Mesenchymal stem cell (in vitro differentiated cells and primary cell): ENCODE data around the gene POT1.

Source experiments
- DNase-seq: peaks from one replicate; pipeline ENCODE4 v3.0.0-alpha.2; 2013
- H2AFZ ChIP-seq: one replicate; pipeline ENCODE4 v1.6.1; 2013; ENCODE audit warnings: low read depth, mild to moderate bottlenecking, control low read depth, inconsistent platforms, low read length, moderate library complexity
- H2AK5ac ChIP-seq: 2 replicates; pipeline ENCODE4 v1.6.1; 2013; ENCODE audit warnings: low read length, moderate library complexity, mild to moderate bottlenecking, inconsistent platforms; ENCODE audit not compliant: severe bottlenecking
- H2BK120ac ChIP-seq: one replicate; pipeline ENCODE4 v1.6.1; 2013; ENCODE audit warnings: low read depth, mild to moderate bottlenecking, inconsistent platforms, low read length, moderate library complexity
- H2BK12ac ChIP-seq, 2 experiments: one replicate each; pipeline ENCODE4 v1.6.1; 2013; ENCODE audit warnings: inconsistent platforms in 2 of 2, low read length in 2 of 2, mild to moderate bottlenecking in 2 of 2, moderate library complexity in 2 of 2, control low read depth in 1 of 2
- H2BK15ac ChIP-seq: one replicate; pipeline ENCODE4 v1.6.1; 2013; ENCODE audit warnings: mild to moderate bottlenecking, low read depth, inconsistent platforms; ENCODE audit not compliant: poor library complexity, severe bottlenecking
- H2BK5ac ChIP-seq: 2 replicates; pipeline ENCODE4 v1.6.1; 2013; ENCODE audit warnings: low read depth, mild to moderate bottlenecking, low read length, control low read depth, inconsistent platforms; ENCODE audit not compliant: poor library complexity, severe bottlenecking
- H3K14ac ChIP-seq, 2 experiments: one replicate each; pipeline ENCODE4 v1.6.1; 2013; ENCODE audit warnings: inconsistent platforms in 2 of 2, low read length in 2 of 2, control low read depth in 1 of 2, mild to moderate bottlenecking in 1 of 2, moderate library complexity in 1 of 2
- H3K18ac ChIP-seq, 2 experiments: one replicate each; pipeline ENCODE4 v1.6.1; 2013; ENCODE audit warnings: inconsistent platforms in 2 of 2, low read length in 2 of 2, control low read depth in 1 of 2, low read depth in 1 of 2, mild to moderate bottlenecking in 1 of 2
- H3K23ac ChIP-seq, 2 experiments: one replicate each; pipeline ENCODE4 v1.6.1; 2013; ENCODE audit warnings: inconsistent platforms in 2 of 2, low read length in 2 of 2, mild to moderate bottlenecking in 2 of 2, moderate library complexity in 2 of 2, control low read depth in 1 of 2
- H3K27ac ChIP-seq: 2 replicates; pipeline ENCODE4 v1.5.1; 2013; ENCODE audit warnings: mild to moderate bottlenecking, moderate library complexity, low read length, control low read depth, inconsistent platforms; ENCODE audit not compliant: poor library complexity, severe bottlenecking
- H3K27me3 ChIP-seq, 2 experiments: 2 replicates each; pipeline versions ENCODE4 v1.6.1 to v1.7.0; 2013; ENCODE audit warnings: low read length in 2 of 2, mild to moderate bottlenecking in 2 of 2, moderate library complexity in 2 of 2, control low read depth in 1 of 2, inconsistent platforms in 1 of 2; ENCODE audit not compliant: control insufficient read depth in 1 of 2, insufficient read depth in 1 of 2
- H3K36me3 ChIP-seq, 2 experiments: 2 replicates each; pipeline versions ENCODE4 v1.6.1 to v1.7.0; 2013; ENCODE audit warnings: low read length in 2 of 2, control low read depth in 1 of 2, inconsistent platforms in 1 of 2, low read depth in 1 of 2, mild to moderate bottlenecking in 1 of 2; ENCODE audit not compliant: insufficient read depth in 2 of 2, control insufficient read depth in 1 of 2
- H3K4ac ChIP-seq, 2 experiments: one replicate each; pipeline ENCODE4 v1.6.1; 2013; ENCODE audit warnings: inconsistent platforms in 2 of 2, low read length in 2 of 2, mild to moderate bottlenecking in 2 of 2, moderate library complexity in 2 of 2, control low read depth in 1 of 2, low read depth in 1 of 2
- H3K4me1 ChIP-seq: 2 replicates; pipeline ENCODE4 v1.6.1; 2013; ENCODE audit warnings: low read depth, low read length, control low read depth; ENCODE audit not compliant: control insufficient read depth, insufficient read depth
- H3K4me2 ChIP-seq: 2 replicates; pipeline ENCODE4 v1.6.1; 2013; ENCODE audit warnings: low read length, mild to moderate bottlenecking, inconsistent platforms; ENCODE audit not compliant: poor library complexity, severe bottlenecking
- H3K4me3 ChIP-seq, 2 experiments: 2 replicates each; pipeline versions ENCODE4 v1.5.1 to v1.7.0; 2013; ENCODE audit warnings: low read length in 2 of 2, mild to moderate bottlenecking in 2 of 2, control low read depth in 1 of 2, low read depth in 1 of 2; ENCODE audit not compliant: insufficient read depth in 1 of 2
- H3K79me1 ChIP-seq: replicated peaks from 2 replicates; pipeline ENCODE4 v1.6.1; 2013; ENCODE audit warnings: mild to moderate bottlenecking, control low read depth, low read length, inconsistent platforms; ENCODE audit not compliant: poor library complexity, severe bottlenecking
- H3K9ac ChIP-seq: 2 replicates; pipeline ENCODE4 v1.7.0; 2013; ENCODE audit warnings: mild to moderate bottlenecking, low read length, moderate library complexity
- H3K9me3 ChIP-seq: 2 replicates; pipeline ENCODE4 v1.7.0; 2013; ENCODE audit warnings: mild to moderate bottlenecking, low read length; ENCODE audit not compliant: control insufficient read depth
- H4K8ac ChIP-seq: one replicate; pipeline ENCODE4 v1.6.1; 2013; ENCODE audit warnings: inconsistent platforms, mild to moderate bottlenecking, low read length, moderate library complexity
- H4K91ac ChIP-seq: one replicate; pipeline ENCODE4 v1.6.1; 2013; ENCODE audit warnings: mild to moderate bottlenecking, low read length, inconsistent platforms
- WGBS: methylation state at CpG from one replicate; pipeline ENCODE4 v1.1.7; 2013; ENCODE audit warnings: mixed read lengths; 5-methylcytosine and 5-hydroxymethylcytosine counted together

The POT1 gene

DNA sequence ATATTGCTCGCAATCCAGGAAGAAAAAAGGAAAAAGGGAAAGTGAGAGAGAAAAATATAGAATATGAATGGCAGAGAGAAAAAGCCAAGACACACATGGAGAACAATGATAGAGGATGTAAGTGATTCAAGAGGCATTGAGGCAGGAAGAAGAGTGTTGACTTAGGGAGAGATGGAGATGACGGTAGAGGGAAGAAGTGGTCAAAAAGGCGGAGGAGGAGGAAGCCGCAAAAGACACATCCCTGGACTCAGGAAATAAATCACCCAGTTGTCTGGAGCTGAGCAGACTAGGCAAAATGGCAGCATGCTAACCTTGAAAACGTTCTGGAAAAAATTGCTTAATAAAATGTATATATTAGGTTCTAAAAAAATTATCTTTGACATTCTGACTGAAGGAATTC is 146.4 kb downstream of the POT1 start:
- H2AK5ac ChIP-seq, result no peak overlapping the region
- WGBS, result 89% methylated on average over 4 of the region's 5 CpGs
- H3K4ac ChIP-seq, result no peak overlapping the region
- H3K9ac ChIP-seq, result no peak overlapping the region
- no peak overlapping the region for H2BK12ac ChIP-seq
- no peak overlapping the region for H2AFZ ChIP-seq
- H2BK15ac ChIP-seq, result no peak overlapping the region
- H3K14ac ChIP-seq, result no peak overlapping the region
- no peak overlapping the region for H4K8ac ChIP-seq
- no peak overlapping the region for H3K4me2 ChIP-seq
- H3K4me1 ChIP-seq, result peaks cover 4% of the 10 kb centered on the region
- H3K23ac ChIP-seq, result no peak overlapping the region
- no peaks in the 10 kb centered on the region for H3K79me1 ChIP-seq
- no peak overlapping the region for H3K27ac ChIP-seq
- H3K18ac ChIP-seq, result no peak overlapping the region
- H3K9me3 ChIP-seq, result no peaks in the 10 kb centered on the region
- no peak overlapping the region for H3K4me3 ChIP-seq
- DNase-seq, result no peak
- no peak overlapping the region for H2BK5ac ChIP-seq
- no peak overlapping the region for H4K91ac ChIP-seq
- H3K36me3 ChIP-seq, result no peaks in the 10 kb centered on the region
- no peak overlapping the region for H2BK120ac ChIP-seq
- no peaks in the 10 kb centered on the region for H3K27me3 ChIP-seq

GRCh38 chr7:124781907-124782734 is 147.5 kb downstream of the POT1 start:
- H4K91ac ChIP-seq, result no peak overlapping the region
- peak overlapping the region; percentile 13 for H3K27ac ChIP-seq
- no peak overlapping the region for H3K9ac ChIP-seq
- H3K27me3 ChIP-seq, result no peaks in the 10 kb centered on the region
- H2BK12ac ChIP-seq, result peak overlapping the region in 1 of 2 experiments; percentile 15
- H3K4ac ChIP-seq, result peak overlapping the region in 1 of 2 experiments; percentile 57
- H2BK15ac ChIP-seq, result peak overlapping the region; percentile 54
- H3K4me2 ChIP-seq, result no peak overlapping the region
- no peak overlapping the region for H3K23ac ChIP-seq
- no peak overlapping the region for H3K14ac ChIP-seq
- H3K79me1 ChIP-seq, result no peaks in the 10 kb centered on the region
- WGBS, result 61% methylated on average over 9 of the region's 12 CpGs
- H3K4me1 ChIP-seq, result peaks cover 6% of the 10 kb centered on the region
- DNase-seq, result peak; percentile 45
- peak overlapping the region; percentile 16 to 37 for H3K18ac ChIP-seq
- no peak overlapping the region for H3K4me3 ChIP-seq
- H2BK120ac ChIP-seq, result no peak overlapping the region
- peak overlapping the region; percentile 32 for H2AK5ac ChIP-seq
- peak overlapping the region; percentile 45 for H4K8ac ChIP-seq
- H3K9me3 ChIP-seq, result no peaks in the 10 kb centered on the region
- no peak overlapping the region for H2AFZ ChIP-seq
- no peak overlapping the region for H2BK5ac ChIP-seq
- H3K36me3 ChIP-seq, result no peaks in the 10 kb centered on the region

DNA sequence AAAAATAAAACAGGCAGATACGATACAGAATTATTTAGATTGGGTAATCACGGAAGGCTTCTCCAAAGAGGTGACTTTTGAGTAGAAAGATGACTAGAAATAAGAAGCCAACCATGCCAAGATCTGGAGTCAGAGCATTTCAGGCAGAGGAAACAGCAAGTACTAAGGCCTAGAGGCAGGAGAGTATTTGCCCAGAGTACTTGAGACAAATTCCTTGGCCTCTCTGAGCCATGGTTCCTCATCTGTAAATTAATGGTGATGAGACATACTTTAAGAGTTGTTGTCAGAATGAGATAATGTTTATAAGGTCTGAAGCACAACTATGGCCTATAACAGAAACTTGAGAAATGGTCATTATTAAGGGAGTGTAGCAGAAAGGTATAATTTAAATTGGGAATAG is 148.2 kb downstream of the POT1 start:
- Histone ChIP-seq H3K79me1 (no peaks in the 10 kb centered on the region), H3K27me3 (no peaks in the 10 kb centered on the region), H3K36me3 (no peaks in the 10 kb centered on the region), H2AFZ (no peak overlapping the region), H4K8ac (no peak overlapping the region), H2BK120ac (no peak overlapping the region), H3K9me3 (no peaks in the 10 kb centered on the region), H3K4ac (no peak overlapping the region), H3K23ac (no peak overlapping the region), H2BK15ac (no peak overlapping the region), H4K91ac (no peak overlapping the region), H3K9ac (no peak overlapping the region), H3K27ac (no peak overlapping the region), H2BK5ac (no peak overlapping the region), H3K4me1 (peaks cover 6% of the 10 kb centered on the region), H3K4me3 (no peak overlapping the region), H3K14ac (no peak overlapping the region), H2BK12ac (no peak overlapping the region), H3K4me2 (no peak overlapping the region), H3K18ac (no peak overlapping the region), H2AK5ac (no peak overlapping the region)
- DNase-seq, result peak; percentile 53
- 94% methylated on average over 2 of the region's 2 CpGs for WGBS

DNA sequence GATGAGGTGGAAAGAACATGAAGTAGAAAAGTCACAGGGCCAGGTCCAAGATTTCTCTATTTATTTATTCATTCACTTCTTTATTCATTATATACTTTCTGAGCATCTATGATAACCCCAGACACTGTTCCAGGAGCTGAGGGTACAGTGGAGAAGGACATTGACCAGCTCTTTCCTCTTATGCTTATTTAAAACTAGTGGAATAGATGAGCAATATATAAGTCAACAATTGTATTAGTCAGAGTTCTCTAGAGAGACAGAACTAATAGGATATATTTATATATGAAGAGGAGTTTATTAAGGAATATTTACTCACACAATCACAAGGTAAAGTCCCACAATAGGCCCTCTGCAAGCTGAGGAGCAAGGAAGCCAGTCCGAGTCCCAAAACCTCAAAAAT is 149.0 kb downstream of the POT1 start:
- no peak overlapping the region for H2BK12ac ChIP-seq

More for the DNA sequence above, 149.0 kb downstream of the POT1 start:
- Histone ChIP-seq H3K9me3 (no peaks in the 10 kb centered on the region), H2AK5ac (no peak overlapping the region), H3K4me1 (peaks cover 6% of the 10 kb centered on the region), H3K36me3 (no peaks in the 10 kb centered on the region), H3K27ac (no peak overlapping the region), H2BK5ac (no peak overlapping the region), H3K4me3 (no peak overlapping the region), H3K23ac (no peak overlapping the region), H3K14ac (no peak overlapping the region), H3K4me2 (no peak overlapping the region), H3K79me1 (no peaks in the 10 kb centered on the region), H4K8ac (no peak overlapping the region), H2BK120ac (no peak overlapping the region), H2BK15ac (no peak overlapping the region), H3K4ac (no peak overlapping the region), H2AFZ (no peak overlapping the region), H3K18ac (no peak overlapping the region), H4K91ac (no peak overlapping the region), H3K9ac (no peak overlapping the region), H3K27me3 (no peaks in the 10 kb centered on the region)
- WGBS, result 95% methylated on average over 1 of the region's 1 CpG
- no peak for DNase-seq
